Uterus (tissue), 2 donors: Measurements from ENCODE around the gene SEMA4B.

Experiments used
- CTCF ChIP-seq, 4 experiments: fragments of 200-600 bp in 2 of 4; fragments of 450-650 bp in 2 of 4; sonication (generic) in 2 of 4; IDR thresholded peaks; one replicate each; pipeline ENCODE4 v1.5.1; 2016 to 2019; ENCODE audit warnings: antibody characterized with exemption in 4 of 4, mild to moderate bottlenecking in 2 of 4, moderate library complexity in 1 of 4
- POLR2A ChIP-seq, 2 donors: fragments of 450-650 bp; IDR thresholded peaks; one replicate each; pipeline ENCODE4 v1.6.1; 2016; ENCODE audit warnings: antibody characterized with exemption in 2 of 2, mild to moderate bottlenecking in 1 of 2, moderate library complexity in 1 of 2

GRCh38 chr15:90191344-90191687 is 9.8 kb upstream of the SEMA4B start:
- TF ChIP-seq CTCF (IDR thresholded peaks at IDR 0.05) = no peak
- TF ChIP-seq POLR2A (IDR thresholded peaks at IDR 0.05) = no peak
